Measurements from ENCODE around the gene HIGD1A.

Gene HIGD1A

DNA sequence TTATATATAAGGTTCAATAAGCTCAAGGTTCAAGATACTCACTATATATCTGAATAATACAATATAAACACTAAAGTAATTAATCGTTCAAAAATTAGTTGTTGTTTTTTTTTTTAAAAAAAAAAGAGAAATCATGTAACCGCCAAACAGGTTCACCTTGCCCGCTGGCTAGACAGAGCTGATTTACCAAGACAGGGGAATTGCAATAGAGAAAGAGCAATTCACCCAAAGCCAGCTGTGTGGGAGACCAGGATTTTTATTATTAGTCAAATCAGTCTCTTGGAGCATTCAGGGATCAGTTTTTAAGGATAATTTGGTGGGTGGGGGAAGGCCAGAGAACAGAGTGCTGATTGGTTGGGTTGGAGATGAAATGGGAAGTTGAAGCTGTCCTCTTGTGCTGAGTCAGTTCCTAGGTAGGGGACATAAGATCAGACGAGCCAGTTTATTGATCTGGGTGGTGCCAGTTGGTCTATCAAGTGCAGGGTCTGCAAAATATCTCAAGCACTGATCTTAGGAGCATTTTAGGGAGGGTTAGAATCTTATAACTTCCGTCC is 7.9 kb downstream of the HIGD1A start:
- no peak for DNase-seq

DNA sequence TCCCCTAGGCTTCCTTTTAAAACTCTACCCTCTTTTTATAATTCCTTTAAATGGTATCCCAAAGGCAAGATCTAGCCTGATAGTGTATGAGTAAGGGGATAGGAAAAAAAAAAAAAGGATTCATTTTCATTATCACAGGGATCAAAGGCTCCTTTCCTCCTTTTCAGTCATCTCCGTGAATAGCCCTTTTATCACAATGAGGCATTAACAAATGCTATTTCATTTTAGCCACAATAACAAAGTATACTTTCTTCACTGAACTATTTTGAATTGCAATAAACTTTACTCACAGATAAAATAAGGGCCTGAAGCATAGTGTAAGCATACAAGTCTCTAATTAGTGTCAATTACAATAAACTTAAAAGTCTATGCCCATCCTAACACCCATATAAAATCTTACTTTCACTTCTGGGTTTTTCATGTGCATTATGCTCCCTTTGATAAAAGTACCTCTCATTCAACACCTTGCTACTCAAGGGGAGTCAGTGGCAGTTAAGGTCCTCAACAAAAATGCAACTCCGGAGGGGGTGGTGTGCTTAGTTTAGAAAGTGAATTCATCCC is 8.6 kb downstream of the HIGD1A start:
- no peak for DNase-seq

DNA sequence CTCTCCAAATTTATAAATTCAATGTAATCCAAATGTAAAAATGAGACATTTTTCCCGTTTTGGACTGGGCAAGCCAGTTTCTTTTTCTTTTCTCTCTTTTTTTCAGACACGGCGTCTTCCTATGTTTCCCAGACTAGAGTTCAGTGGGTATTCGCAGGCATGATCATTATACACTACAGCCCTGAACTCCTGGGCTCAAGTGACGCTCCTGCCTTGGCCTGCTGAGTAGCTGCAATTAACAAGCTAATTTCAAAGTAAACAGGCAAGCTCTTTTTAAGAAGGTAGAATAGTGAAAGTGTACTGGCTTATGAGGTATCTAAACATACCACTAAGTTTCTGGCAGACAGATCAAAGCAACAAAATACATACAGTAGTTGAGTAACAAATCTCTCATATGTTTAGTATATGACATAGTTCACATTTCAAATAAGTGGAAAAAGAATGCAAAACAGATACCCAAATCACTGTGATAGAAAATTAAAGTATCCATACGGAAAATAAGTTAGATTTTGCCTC is 13.5 kb downstream of the HIGD1A start:
- peak; percentile 73 for DNase-seq

DNA sequence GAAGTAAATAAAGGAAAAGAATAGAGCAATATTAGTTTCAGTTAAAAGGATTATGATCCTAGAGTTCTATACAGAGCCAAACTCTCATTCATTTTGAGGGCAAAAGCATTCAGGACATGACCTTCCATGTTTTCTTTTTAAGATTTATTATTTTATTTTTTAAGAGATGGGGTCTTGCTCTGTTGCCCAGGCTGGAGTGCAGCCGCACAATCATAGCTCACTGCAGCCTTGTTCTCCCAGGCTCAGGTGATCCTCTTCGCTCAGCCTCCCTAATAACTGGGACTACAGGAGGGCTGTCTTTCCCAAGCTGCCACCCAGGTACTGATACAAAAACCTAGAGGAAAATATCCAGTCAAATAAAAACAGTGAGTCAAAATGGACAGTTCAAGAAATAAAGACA is 17.7 kb downstream of the HIGD1A start:
- DNase-seq, result no peak

DNA sequence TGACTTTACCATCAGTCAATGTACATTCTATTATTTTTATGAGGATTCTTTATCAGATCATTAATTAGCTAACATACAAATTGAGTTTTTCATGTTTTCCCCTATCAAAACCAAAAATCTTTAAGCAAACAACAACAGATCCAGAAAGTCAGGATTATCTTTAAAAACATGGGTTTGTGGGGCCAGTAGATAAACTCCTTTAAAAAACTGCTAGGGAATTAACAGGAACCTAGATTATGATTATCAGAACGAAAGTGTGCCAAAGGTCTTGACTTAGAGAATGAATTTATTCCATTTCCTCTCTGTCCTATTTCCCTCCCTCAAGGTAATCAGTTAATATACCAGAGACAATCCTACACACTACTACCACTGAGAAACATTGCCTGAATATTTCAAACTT is 18.1 kb downstream of the HIGD1A start:
- DNase-seq, result no peak

DNA sequence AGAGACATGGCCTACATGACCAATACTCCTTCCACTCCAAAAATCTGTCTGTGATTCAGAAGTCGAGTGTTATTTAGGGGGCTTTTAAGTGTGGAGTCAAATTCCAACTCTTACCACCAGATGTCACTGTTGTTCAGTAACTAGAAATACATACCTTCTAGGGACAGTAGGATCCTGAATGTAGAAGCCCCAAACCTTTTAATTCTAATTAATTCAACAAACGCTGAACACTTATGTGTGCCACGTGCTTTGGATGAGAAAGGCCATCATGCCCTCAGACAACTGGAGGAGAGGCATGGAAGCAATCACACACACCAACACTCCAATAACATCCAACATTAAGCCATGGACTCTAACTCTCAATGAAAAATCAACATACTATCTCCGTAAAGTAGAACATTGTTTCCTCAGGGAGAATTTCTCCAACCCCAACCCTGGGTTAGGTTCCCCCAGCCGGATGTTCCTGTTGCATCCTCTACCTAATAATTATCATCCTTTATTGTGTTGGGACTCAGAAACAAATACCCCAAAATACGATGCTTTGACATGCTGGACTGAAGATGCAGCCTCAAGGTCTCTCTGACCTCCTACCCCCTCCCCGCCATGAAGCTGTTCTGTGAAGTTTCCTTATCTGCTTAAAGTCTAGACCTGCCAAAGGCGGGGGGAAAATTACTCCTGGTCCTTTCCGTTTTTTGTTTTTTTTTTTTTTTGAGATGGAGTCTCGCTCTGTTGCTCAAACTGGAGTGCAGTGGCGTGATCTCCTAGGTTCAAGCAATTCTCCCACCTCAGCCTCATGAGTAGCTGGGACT is 23.2 kb downstream of the HIGD1A start:
- DNase-seq, result peak; percentile 50

DNA sequence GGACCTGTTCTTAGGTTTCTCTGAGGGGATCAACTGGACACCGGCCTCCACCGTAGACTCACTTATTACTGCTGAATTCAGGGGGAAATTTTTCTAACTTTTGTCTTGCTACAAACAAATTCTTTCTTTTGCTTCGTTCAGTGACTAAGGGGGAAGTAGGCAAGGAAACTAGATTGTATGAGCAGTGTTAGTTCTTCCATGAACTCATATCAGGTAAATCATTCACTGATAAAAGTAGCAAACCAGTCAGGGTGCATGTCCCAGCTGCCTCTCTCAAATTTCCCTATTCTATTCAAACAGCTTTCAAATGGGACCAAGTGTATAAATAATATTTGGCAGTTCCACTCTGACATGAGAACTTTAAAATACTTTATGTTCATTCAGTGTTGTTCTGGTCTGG is 23.9 kb downstream of the HIGD1A start:
- no peak for DNase-seq

DNA sequence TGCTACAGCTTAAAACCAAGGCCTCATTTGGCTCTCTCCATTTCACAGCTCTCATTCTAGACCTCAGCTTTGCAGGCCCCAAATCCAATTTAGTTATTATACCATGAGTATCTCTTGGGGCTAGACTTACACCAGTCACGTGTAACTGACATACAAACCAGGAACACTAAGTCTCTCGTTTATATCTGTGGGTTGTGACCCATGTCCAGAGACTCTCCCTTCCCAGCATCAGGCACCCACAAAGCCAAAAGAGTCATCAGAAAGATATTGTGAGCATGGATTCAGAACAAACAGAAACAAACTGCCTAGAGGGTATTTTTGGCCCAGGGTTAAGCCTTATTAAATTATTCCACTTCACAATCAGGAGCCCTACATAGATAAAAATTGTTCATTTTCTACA is 25.6 kb downstream of the HIGD1A start:
- DNase-seq, result no peak

DNA sequence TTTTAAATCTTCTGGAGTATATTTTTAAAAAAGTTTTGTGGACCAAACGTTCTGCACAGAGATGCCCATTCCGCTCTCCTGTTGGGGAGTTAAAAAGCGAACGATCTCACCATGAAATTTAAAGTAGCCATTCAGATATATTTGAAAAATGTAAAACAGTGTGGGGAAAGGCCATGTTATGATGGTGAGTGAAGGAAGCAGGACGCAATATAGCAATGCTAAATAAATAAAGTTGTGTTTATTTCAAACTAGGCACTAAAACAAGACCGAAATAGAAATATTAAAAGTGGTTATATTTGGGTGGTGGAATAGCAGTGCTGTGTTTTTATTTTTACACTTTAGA is 30.9 kb downstream of the HIGD1A start:
- DNase-seq, result peak; percentile 55

DNA sequence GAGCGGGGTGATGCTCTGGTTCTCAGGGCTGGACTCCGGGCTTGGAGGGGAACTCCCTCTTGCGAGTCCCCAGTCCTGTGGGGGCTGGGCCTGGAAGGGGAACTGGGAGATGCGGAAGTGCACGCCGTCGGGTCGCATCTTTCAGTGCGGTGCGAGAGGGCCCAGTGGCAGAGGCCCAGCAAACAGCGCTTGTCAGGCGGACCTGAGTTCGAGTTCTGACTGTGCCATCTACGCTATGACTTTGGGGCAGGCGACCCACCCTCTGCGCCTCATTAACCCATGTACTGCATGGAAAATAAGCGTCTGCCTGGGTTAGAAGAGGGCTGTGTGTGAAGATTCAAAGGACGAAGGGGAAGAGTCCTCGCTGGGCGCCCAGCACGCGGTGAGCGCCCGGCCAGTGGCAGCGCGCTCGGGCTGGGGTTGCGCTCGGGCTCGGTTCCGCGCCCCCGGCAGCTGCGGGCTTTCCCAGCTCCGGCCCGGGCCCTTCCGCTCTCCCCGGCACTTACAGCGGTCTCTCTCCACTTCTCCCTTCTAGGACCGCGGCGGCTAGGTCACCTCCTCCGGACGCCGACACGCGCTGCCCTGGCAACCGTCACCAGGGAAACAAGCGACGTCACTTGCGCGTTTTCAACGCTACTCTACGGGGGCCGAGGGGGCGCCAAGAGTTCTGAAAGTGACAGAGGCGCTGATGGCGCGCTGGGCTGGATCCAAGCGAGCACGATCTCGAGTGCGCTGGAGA is 31.5 kb downstream of the HIGD1A start, which contains the start of gene CCDC13:
Gene CCDC13, minus strand, starts transcription at position 584 of the 739 bp plus-strand sequence. CDS start 14,908 bp downstream, outside the sequence.
- DNase-seq, result peak; percentile 79

DNA sequence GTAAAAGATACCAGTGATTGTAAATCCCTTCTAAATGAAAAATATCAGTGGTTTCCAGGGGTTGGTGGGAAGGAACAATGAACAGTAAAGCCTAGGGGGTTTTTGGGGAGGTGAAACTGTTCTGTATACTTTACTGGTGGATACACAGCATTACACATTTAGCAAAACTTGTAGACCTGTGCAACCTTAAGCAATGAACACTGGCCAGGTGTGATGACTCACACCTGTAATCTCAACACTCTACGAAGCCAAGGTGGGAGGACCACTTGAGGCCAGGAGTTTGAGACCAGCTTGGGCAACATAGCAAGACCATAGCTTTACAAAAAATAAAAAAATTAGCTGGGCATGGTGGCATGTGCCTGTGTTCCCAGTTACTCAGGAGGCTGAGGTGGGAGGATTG is 33.0 kb downstream of the HIGD1A start:
- DNase-seq, result no peak

DNA sequence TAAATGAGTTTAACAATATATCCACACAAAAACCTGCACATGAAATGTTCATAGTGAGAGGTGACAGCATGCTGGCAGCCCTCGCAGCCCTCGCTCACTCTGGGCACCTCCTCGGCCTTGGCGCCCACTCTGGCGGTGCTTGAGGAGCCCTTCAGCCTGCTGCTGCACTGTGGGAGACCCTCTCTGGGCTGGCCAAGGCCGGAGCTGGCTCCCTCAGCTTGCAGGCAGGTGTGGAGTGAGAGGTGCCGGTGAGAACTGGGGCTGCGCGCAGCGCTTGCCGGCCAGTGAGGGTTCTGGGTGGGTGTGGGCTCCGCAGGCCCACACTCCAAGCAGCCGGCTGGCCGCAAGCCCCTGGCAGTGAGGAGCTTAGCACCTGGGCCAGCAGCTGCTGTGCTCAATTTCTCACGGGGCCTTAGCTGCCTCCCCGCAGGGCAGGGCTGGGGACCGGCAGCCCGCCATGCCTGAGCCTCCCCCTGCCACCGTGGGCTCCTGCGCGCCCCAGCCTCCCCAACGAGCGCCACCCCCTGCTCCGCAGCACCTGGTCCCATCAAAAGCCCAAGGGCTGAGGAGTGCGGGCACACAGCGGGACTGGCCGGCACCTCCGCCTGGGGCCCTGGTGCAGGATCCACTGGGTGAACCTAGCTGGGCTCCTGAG is 34.7 kb downstream of the HIGD1A start:
- no peak for DNase-seq

DNA sequence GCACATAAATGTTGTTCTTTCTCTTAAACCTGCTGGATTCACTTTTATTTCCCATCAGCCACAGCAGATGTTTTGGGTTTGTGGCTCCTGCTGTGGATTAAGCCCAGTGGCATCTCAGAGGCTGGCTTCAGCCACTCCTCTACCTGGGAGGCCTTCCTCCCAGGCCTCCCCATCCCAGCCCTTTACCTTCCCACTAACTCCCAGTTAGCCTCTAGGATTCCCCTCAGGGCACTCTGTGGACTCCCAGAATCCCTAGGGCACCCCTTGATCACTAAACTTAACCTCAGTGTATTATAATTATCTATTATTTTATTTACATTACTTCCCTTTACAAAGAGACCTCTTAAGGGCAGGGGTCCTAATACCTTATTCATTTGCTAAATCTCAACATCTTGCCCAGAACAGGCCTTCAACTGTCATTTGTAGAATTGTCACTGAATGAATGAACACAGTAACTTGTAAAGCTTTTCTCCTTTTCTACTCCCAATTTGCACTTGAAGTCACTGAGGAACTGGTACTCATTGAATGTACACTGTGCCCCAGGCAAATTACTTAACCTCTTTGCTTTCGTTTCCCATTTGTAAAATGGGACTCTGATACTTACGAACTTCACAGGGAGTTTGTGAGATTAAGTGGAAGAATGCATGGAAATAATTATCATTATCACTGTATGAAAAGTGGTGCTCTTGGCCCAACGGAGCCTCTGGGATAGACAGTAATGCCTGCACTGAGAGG is 39.6 kb downstream of the HIGD1A start:
- DNase-seq, result no peak

DNA sequence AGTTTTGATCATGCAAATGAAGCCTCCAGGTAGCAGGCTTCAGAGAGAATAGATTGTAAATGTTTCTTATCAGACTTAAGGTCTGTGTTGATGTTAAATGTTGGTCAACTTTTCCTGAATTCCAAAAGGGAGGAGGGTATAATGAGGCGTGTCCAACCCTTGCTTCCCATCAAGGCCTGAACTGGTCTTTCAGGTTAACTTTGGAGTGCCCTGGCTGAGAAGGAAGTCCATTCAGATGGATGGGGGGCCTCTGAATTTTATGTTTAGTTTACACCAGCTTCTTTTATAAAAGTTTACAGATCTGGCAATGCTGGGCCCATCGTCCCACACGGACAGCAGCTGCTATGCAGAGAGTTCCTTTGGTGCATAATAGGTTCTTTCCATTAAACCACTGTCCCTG is 40.2 kb downstream of the HIGD1A start:
- no peak for DNase-seq

DNA sequence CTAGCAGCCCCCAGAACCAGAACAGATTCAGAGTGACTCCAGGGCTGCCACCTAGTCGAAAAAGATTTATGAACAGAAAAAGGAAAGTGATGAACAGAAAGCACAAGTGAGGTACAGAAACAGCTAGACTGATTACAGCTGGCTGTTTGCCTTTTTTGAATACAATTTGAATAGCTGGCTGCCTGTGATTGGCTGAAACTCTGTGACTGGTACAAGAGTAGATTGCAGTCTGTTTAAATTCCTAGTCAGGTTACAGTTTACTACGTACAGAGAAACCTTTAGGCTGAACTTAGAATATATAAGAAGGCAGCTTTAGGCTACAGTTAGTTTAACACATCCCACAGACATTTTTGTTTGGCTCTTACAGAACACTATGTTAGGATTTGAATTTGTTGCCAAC is 41.3 kb downstream of the HIGD1A start:
- DNase-seq, result no peak

DNA sequence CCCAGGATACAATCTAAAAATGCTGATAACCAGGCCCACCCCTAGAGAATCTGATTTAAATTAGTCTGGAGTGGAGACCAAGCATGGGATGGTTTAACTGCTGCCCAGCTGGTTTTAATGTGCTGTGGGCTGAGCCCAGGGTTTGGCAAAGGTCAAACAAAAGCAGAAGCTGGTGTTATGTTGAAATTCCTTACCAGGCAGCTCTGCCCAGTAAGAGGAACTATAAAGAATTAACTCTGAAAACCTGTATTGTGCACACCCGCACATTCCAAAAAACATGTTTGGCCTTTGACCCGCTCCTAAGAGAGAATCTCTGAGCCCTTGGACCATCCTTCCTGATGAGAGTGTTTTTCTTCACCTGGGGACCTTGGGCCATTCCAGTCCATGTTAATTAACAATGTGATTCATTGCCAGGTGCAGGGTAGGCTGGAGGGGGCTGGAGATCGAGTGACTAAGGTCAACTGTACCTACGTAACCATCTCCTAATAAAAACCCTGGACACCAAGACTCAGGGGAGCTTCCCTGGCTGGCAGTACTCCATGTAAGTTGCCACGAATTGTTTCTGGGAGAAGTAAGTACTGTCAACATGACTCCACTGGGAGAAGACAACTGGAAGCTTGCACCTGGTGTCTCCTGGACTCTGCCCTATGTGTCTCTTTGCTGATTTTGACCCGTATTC is 42.1 kb downstream of the HIGD1A start:
- DNase-seq, result no peak

DNA sequence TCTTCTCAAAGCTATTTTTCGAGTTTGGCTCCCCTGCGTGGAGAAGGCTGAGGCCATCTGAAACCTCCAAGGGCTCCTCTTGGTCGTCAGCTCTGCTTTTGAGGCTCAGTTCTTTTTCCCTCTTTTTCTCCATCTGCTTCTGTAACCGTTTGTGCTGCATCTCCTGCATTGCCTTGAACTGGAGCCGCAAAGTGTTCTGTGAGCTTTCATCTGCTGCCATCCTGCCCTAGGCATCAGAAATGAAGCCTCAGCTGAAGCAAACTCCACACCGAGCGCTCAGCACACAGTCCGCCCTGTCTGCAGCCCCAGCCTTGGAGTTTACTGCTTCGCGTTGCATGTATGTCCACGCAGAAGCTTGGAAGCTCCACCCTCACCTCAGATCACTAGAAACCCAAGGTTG is 46.2 kb downstream of the HIGD1A start:
- DNase-seq, result no peak

DNA sequence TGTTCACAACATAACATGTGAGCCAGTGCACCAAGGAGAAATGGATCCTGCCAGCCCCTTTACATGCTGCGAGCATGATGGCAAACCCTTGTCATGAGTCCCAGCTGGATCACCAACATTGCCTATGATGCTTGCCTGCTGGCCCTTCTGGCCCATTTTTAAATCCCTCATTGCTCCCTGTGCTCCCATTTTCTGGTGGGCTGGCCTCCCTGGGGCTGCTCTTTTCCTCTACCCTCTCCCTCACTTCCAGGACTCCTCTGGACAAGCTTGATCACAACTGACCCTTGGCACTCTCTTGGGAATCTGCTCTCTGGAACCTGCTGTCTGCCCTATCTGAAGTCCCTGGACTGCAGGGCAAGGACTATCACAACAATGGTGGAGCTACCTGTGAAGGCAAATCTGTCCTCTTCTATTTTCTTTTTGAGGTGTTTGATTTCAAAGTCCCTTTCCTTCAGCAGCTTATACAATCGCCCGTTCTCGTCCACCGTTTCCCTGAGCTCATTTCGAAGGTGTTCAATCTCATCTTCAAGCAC is 47.5 kb downstream of the HIGD1A start:
- no peak for DNase-seq

DNA sequence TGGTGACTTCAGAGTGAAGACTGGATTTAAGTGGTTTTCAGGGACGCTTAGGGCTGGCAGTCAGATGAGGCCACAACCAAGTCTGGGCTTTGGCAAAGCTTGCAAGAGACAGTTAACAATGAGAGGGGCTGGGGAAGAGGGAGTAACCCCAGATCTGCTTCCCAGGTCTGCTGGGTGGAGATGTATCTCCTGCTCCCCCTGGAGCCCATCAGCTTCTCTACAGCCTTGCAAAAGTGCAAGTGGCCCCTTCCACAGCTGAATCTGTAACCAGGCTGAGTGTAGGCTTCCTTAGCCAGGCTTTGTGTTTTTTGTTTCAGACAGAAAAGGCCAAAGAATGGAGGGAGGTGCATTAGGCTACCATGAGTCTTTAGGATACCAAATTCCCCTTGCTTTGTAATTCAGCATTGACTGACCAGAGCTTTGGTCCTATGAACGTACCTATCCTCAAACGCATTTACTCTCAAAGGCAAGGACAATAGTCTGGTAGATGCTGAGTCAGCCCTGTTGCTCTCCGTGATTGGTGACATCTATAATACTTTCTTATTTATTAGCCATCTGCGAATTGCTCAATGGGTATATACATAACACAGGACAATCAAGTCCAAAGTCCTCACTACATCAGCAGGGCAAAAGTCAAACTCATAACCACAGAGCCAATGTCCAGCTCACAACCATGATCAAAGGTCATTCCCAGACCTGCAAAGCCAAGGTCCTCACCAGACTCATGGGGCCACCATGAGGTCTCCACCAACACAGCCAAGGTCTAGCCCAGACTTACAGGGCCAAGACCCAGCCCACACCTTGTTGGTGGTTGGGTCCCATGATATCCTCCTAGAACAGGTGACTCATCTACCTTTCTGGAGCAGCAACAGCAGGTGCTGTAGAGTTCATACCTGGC is 48.4 kb downstream of the HIGD1A start:
- no peak for DNase-seq

DNA sequence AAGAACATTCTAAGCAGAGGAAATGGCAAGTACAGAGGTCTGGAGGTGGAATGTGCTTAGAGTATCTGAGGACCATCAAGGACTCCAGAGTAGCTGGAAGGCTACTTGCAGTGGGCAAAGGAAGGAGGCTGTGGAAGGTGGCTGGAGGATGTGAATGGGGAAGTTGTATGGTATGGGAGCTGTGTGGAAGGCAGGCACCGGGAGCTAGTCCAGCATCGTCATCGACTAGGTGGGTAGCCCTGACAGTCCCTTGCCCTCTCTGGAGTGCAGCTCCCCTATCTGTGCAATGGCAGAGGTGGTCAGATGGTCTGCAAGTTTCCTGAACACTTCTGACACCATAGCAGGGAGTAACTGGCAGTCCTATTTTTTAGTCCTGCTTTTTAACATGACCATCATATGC is 50.5 kb downstream of the HIGD1A start:
- DNase-seq, result no peak
